Nephron (organoid): ENCODE data around the gene PGAP1.

Experiments
- H3K27ac Mint-ChIP-seq, 3 experiments: 2 replicates each; pipeline ENCODE4 v1.8.0; 2020; ENCODE audit warnings: mixed read lengths in 3 of 3, mild to moderate bottlenecking in 2 of 3, moderate library complexity in 1 of 3
- H3K27me3 Mint-ChIP-seq: 2 replicates; pipeline ENCODE4 v1.8.0; 2021; ENCODE audit warnings: low read depth, mild to moderate bottlenecking, moderate library complexity, mixed read lengths
- H3K36me3 Mint-ChIP-seq: 2 replicates; pipeline ENCODE4 v1.8.0; 2020; ENCODE audit warnings: low read depth, mixed read lengths
- H3K4me1 Mint-ChIP-seq: 2 replicates; pipeline ENCODE4 v1.8.0; 2020; ENCODE audit warnings: mixed read lengths
- H3K4me3 Mint-ChIP-seq, 3 experiments: 2 replicates each; pipeline ENCODE4 v1.8.0; 2020; ENCODE audit warnings: mild to moderate bottlenecking in 3 of 3, mixed read lengths in 3 of 3, moderate library complexity in 2 of 3
- H3K9me3 Mint-ChIP-seq: 2 replicates; pipeline ENCODE4 v1.8.0; 2020; ENCODE audit warnings: mixed read lengths
- CTCF ChIP-seq, 3 experiments: fragments of 200-600 bp; sonication (generic); IDR thresholded peaks; one replicate each; pipeline ENCODE4 v1.5.0; 2021; ENCODE audit warnings: antibody characterized with exemption in 3 of 3; ENCODE audit not compliant: unreplicated experiment in 3 of 3

The PGAP1 gene

GRCh38 chr2:196926562-196927375 lies at the start of gene PGAP1:
PGAP1 (minus strand) TSS chr2:196926707; CDS start chr2:196926616, 91 bp downstream.
- Mint-ChIP-seq H3K27me3 (no peaks in the 10 kb centered on the region), H3K36me3 (no peaks in the 10 kb centered on the region), H3K9me3 (no peaks in the 10 kb centered on the region), H3K4me3 (peak within 1 kb of the TSS; percentile 95 to 96 (median 95)), H3K27ac (peak within 1 kb of the TSS; percentile 83 to 98 (median 91)), H3K4me1 (peaks cover 26% of the 10 kb centered on the region)
- TF ChIP-seq CTCF (IDR thresholded peaks at IDR 0.05; ENCODE audit: unreplicated experiment in 3 of 3), result no peak

GRCh38 chr2:196974970-196975369 lies 48.5 kb upstream of the PGAP1 start:
- H3K36me3 Mint-ChIP-seq, result no peaks in the 10 kb centered on the region
- peaks cover 7% of the 10 kb centered on the region for H3K4me1 Mint-ChIP-seq
- no peak for TF ChIP-seq CTCF (IDR thresholded peaks at IDR 0.05; ENCODE audit: unreplicated experiment in 3 of 3)
- H3K4me3 Mint-ChIP-seq, result no peak overlapping the region
- H3K9me3 Mint-ChIP-seq, result peaks cover 8% of the 10 kb centered on the region
- peaks cover 3% of the 10 kb centered on the region for H3K27me3 Mint-ChIP-seq
- H3K27ac Mint-ChIP-seq, result no peak overlapping the region

- no peak for TF ChIP-seq CTCF (IDR thresholded peaks at IDR 0.05; ENCODE audit: unreplicated experiment in 3 of 3)
- H3K9me3 Mint-ChIP-seq, result peaks cover 4% of the 10 kb centered on the region
- H3K4me1 Mint-ChIP-seq, result peaks cover 19% of the 10 kb centered on the region
- H3K27me3 Mint-ChIP-seq, result peaks cover 3% of the 10 kb centered on the region
- H3K4me3 Mint-ChIP-seq, result no peak overlapping the region
- H3K27ac Mint-ChIP-seq, result peak overlapping the region in 1 of 3 experiments; percentile 60
- H3K36me3 Mint-ChIP-seq, result no peaks in the 10 kb centered on the region
These were observed 45.2 kb upstream of the PGAP1 start for GRCh38 chr2:196971574-196972279.

- H3K36me3 Mint-ChIP-seq, result no peaks in the 10 kb centered on the region
- H3K27me3 Mint-ChIP-seq, result no peaks in the 10 kb centered on the region
- H3K4me3 Mint-ChIP-seq, result no peak overlapping the region
- no peaks in the 10 kb centered on the region for H3K9me3 Mint-ChIP-seq
- no peak overlapping the region for H3K27ac Mint-ChIP-seq
- no peak for TF ChIP-seq CTCF (IDR thresholded peaks at IDR 0.05; ENCODE audit: unreplicated experiment in 3 of 3)
- peaks cover 28% of the 10 kb centered on the region for H3K4me1 Mint-ChIP-seq
These were observed 43.6 kb upstream of the PGAP1 start for GRCh38 chr2:196970099-196970498.

- Mint-ChIP-seq H3K27ac (no peak overlapping the region), H3K36me3 (no peaks in the 10 kb centered on the region), H3K27me3 (no peaks in the 10 kb centered on the region), H3K9me3 (no peaks in the 10 kb centered on the region), H3K4me3 (no peak overlapping the region), H3K4me1 (peaks cover 28% of the 10 kb centered on the region)
- no peak for TF ChIP-seq CTCF (IDR thresholded peaks at IDR 0.05; ENCODE audit: unreplicated experiment in 3 of 3)
These were observed 42.0 kb upstream of the PGAP1 start for GRCh38 chr2:196968516-196968915.
